Thoracic aorta (tissue), 2 donors: ENCODE results near the gene ZBTB16. TPM values are rescaled to one million over a fixed set of nuclear protein-coding genes. Genes with fewer than 3 reads are reported as not detected.

Experiments used
- ATAC-seq: fragments of 150-250 bp; one replicate; pipeline ENCODE4 v1.8.0; 2017; ENCODE audit warnings: low read depth; ENCODE audit not compliant: insufficient number of reproducible peaks, low FRiP score
- DNase-seq: peaks from one replicate; pipeline ENCODE4 v3.0.0-alpha.2; 2020; ENCODE audit warnings: low spot score
- H3K27ac ChIP-seq, 2 donors: fragments of 200-600 bp; sonication (generic); 1 replicate in 1 of 2; 2 replicates in 1 of 2; pipeline ENCODE4 v1.5.1; 2016; ENCODE audit warnings: mild to moderate bottlenecking in 2 of 2, moderate library complexity in 2 of 2
- H3K27me3 ChIP-seq: fragments of 200-600 bp; sonication (generic); replicated peaks from 2 replicates; pipeline ENCODE4 v1.6.0; 2016; ENCODE audit warnings: mild to moderate bottlenecking; ENCODE audit not compliant: insufficient read depth
- H3K36me3 ChIP-seq: fragments of 200-600 bp; sonication (generic); one replicate; pipeline ENCODE4 v1.5.1; 2016
- H3K4me1 ChIP-seq, 2 donors: fragments of 200-600 bp; sonication (generic); 1 replicate in 1 of 2; 2 replicates in 1 of 2; pipeline versions ENCODE4 v1.5.1 to v1.6.0; 2016; ENCODE audit warnings: low read depth in 2 of 2, mild to moderate bottlenecking in 1 of 2; ENCODE audit not compliant: control insufficient read depth in 1 of 2
- H3K4me3 ChIP-seq: fragments of 200-600 bp; sonication (generic); 2 replicates; pipeline ENCODE4 v1.5.1; 2016; ENCODE audit warnings: mild to moderate bottlenecking
- H3K9me3 ChIP-seq: fragments of 200-600 bp; sonication (generic); 2 replicates; pipeline ENCODE4 v1.5.1; 2016
- total RNA-seq, 2 donors: library from RNA; depleted of rRNA; stranded (reverse); fragments of >200 nt; gene quantifications; one replicate each; pipeline versions ENCODE4 v1.1.0 to v1.2.3, GENCODE V29; 2016
- TF ChIP-seq, protein P1 (sequence below): fragments of 200-600 bp; sonication (generic); IDR thresholded peaks from one replicate; pipeline ENCODE4 v1.5.1; 2019; ENCODE audit warnings: antibody characterized with exemption

The ZBTB16 gene
- total RNA-seq, 2 donors from 2014 or later, result 314 to 545 TPM

DNA sequence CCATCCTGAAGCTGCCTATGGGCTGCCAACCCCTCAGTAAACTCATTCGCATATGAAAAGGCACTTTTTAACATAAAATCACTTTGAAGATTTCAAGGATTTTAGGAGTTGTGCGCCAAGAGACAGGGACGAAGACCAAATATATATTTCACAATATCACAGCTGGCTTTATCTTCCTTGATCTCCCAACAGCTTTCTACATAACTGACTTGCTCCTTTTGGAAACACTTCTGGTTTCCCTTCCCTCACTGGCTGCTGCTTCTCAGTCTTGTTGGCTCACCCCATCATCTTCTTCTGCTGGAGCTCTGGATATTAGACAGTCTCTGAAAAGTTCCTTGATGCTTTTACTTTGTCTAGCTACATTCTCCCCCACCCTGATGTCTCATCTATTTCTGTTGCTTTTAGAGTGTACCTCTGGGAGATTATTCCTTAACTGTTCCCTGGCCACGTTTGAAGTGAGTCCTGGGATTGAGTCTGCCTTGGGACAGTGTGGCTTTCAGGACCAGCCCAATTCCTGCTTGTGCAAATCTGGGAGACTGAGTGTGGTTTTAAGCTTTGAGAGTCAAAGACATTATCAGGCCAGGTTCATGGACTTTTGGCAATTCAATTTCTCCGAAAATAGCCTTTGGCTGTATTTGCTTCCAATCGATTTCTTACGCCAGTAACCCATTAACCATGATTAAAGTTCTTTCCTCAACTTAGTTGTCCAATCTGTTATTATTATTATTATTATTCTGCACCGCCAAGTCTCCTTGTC lies 205.8 kb downstream of the ZBTB16 start:
- ATAC-seq, result no peak
- H3K9me3 ChIP-seq, result no peaks in the 10 kb centered on the region
- peaks cover 0 to 8% of the 10 kb centered on the region in 2 donors for H3K4me1 ChIP-seq
- no peak overlapping the region for H3K4me3 ChIP-seq
- peaks cover 1% of the 10 kb centered on the region for H3K36me3 ChIP-seq
- no peaks in the 10 kb centered on the region for H3K27me3 ChIP-seq
- H3K27ac ChIP-seq, result no peak overlapping the region
- no peak for DNase-seq
- TF ChIP-seq, protein P1, sequence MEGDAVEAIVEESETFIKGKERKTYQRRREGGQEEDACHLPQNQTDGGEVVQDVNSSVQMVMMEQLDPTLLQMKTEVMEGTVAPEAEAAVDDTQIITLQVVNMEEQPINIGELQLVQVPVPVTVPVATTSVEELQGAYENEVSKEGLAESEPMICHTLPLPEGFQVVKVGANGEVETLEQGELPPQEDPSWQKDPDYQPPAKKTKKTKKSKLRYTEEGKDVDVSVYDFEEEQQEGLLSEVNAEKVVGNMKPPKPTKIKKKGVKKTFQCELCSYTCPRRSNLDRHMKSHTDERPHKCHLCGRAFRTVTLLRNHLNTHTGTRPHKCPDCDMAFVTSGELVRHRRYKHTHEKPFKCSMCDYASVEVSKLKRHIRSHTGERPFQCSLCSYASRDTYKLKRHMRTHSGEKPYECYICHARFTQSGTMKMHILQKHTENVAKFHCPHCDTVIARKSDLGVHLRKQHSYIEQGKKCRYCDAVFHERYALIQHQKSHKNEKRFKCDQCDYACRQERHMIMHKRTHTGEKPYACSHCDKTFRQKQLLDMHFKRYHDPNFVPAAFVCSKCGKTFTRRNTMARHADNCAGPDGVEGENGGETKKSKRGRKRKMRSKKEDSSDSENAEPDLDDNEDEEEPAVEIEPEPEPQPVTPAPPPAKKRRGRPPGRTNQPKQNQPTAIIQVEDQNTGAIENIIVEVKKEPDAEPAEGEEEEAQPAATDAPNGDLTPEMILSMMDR, result no peak

GRCh38 chr11:114269498-114269897 lies 210.0 kb downstream of the ZBTB16 start:
- Histone ChIP-seq H3K4me1 (peaks cover under 1 to 5% of the 10 kb centered on the region in 2 donors), H3K9me3 (no peaks in the 10 kb centered on the region), H3K36me3 (peaks cover 3% of the 10 kb centered on the region), H3K27me3 (no peaks in the 10 kb centered on the region), H3K27ac (no peak overlapping the region), H3K4me3 (no peak overlapping the region)
- ATAC-seq, result no peak
- no peak for DNase-seq
- TF ChIP-seq, protein P1, result no peak

- Histone ChIP-seq H3K9me3 (no peaks in the 10 kb centered on the region), H3K27ac (no peak overlapping the region)
- no peak for DNase-seq
Observed at GRCh38 chr11:114270531-114271270, 211.2 kb downstream of the ZBTB16 start.

GRCh38 chr11:114271316-114271715 lies 211.8 kb downstream of the ZBTB16 start:
- H3K27me3 ChIP-seq, result no peaks in the 10 kb centered on the region

More at GRCh38 chr11:114270531-114271270, 211.2 kb downstream of the ZBTB16 start:
- peaks cover 3% of the 10 kb centered on the region for H3K36me3 ChIP-seq
- H3K27me3 ChIP-seq, result no peaks in the 10 kb centered on the region
- peaks cover 8 to 10% of the 10 kb centered on the region in 2 donors for H3K4me1 ChIP-seq
- ATAC-seq, result no peak
- TF ChIP-seq, protein P1, result no peak
- H3K4me3 ChIP-seq, result no peak overlapping the region

DNA sequence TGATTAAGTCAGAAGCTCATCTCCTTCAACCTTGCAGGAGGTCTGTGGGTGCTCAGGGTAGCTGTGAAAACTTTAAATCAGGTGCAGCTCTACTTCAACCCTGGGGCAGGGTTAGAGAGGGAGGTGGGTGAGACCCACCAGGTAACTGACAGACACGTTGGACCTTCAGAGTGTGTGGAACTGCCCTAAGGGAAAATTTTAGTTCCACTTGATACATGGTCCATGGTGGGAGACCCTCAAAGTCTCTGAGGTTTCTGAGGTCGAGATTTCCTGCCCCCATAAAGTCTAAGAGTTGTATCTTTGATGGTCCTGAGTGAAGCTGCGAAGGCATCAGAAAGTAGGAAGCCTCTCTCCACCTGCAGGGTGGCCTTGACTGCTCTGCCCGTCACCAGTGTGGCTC lies 212.8 kb downstream of the ZBTB16 start:
- Histone ChIP-seq H3K27me3 (no peaks in the 10 kb centered on the region), H3K9me3 (no peaks in the 10 kb centered on the region), H3K4me3 (no peak overlapping the region), H3K4me1 (peaks cover 8 to 10% of the 10 kb centered on the region in 2 donors), H3K27ac (no peak overlapping the region), H3K36me3 (peaks cover 3% of the 10 kb centered on the region)
- TF ChIP-seq, protein P1, result no peak
- DNase-seq (no peak), ATAC-seq (no peak)

More at GRCh38 chr11:114271316-114271715, 211.8 kb downstream of the ZBTB16 start:
- TF ChIP-seq, protein P1, result no peak
- no peak overlapping the region for H3K4me3 ChIP-seq
- no peaks in the 10 kb centered on the region for H3K9me3 ChIP-seq
- peaks cover 3% of the 10 kb centered on the region for H3K36me3 ChIP-seq
- H3K4me1 ChIP-seq, result peaks cover 8 to 10% of the 10 kb centered on the region in 2 donors
- no peak for ATAC-seq
- H3K27ac ChIP-seq, result no peak overlapping the region
- DNase-seq, result no peak
